DOHH2 (cell line): ENCODE measurements around the gene SCN10A.

ENCODE experiments used
- H3F3A ChIP-seq: fragments of 200-600 bp; sonication (generic), shearing (Covaris generic); 2 replicates; pipeline ENCODE4 v1.6.0; 2016; ENCODE audit warnings: antibody characterized with exemption, mild to moderate bottlenecking; ENCODE audit not compliant: control insufficient read depth, insufficient read depth
- H3K27ac ChIP-seq: fragments of 200-600 bp; sonication (generic); 2 replicates; pipeline ENCODE4 v1.5.1; 2014; ENCODE audit warnings: low read depth, mild to moderate bottlenecking, low read length, moderate library complexity
- H3K27me3 ChIP-seq: fragments of 200-600 bp; sonication (generic); 2 replicates; pipeline ENCODE4 v1.6.1; 2014; ENCODE audit warnings: mild to moderate bottlenecking, low read length, mixed read lengths; ENCODE audit not compliant: control insufficient read depth
- H3K36me3 ChIP-seq: fragments of 200-600 bp; sonication (generic); 2 replicates; pipeline ENCODE4 v1.6.1; 2014; ENCODE audit warnings: mild to moderate bottlenecking, low read length, moderate library complexity, mixed read lengths; ENCODE audit not compliant: control insufficient read depth
- H3K4me1 ChIP-seq: fragments of 200-600 bp; sonication (generic); 2 replicates; pipeline ENCODE4 v1.6.1; 2014; ENCODE audit warnings: mild to moderate bottlenecking, low read length, mixed read lengths; ENCODE audit not compliant: control insufficient read depth
- H3K4me2 ChIP-seq: fragments of 200-600 bp; sonication (generic); 2 replicates; pipeline ENCODE4 v1.6.0; 2014; ENCODE audit warnings: mild to moderate bottlenecking, low read length, moderate library complexity
- H3K4me3 ChIP-seq: fragments of 200-600 bp; sonication (generic); 2 replicates; pipeline ENCODE4 v1.5.1; 2014; ENCODE audit warnings: mild to moderate bottlenecking, low read length, mixed read lengths
- H3K79me2 ChIP-seq: fragments of 200-600 bp; sonication (generic); 2 replicates; pipeline ENCODE4 v1.6.1; 2014; ENCODE audit warnings: mild to moderate bottlenecking, low read length, mixed read lengths; ENCODE audit not compliant: control insufficient read depth
- H3K9me2 ChIP-seq: fragments of 200-600 bp; sonication (generic); replicated peaks from 2 replicates; pipeline ENCODE4 v1.6.1; 2014; ENCODE audit warnings: mild to moderate bottlenecking, low read length, mixed read lengths; ENCODE audit not compliant: control insufficient read depth
- H3K9me3 ChIP-seq: fragments of 200-600 bp; sonication (generic); 2 replicates; pipeline ENCODE4 v1.6.1; 2014; ENCODE audit warnings: antibody characterized with exemption, low read length, mixed read lengths; ENCODE audit not compliant: control insufficient read depth, insufficient read depth
- H4K20me1 ChIP-seq: fragments of 200-600 bp; sonication (generic); 2 replicates; pipeline ENCODE4 v1.6.0; 2014; ENCODE audit warnings: low read depth, mild to moderate bottlenecking, antibody characterized with exemption, low read length, moderate library complexity; ENCODE audit not compliant: control insufficient read depth, insufficient read depth
- EZH2phosphoT487 ChIP-seq: fragments of 200-600 bp; sonication (generic); IDR thresholded peaks from 2 replicates; pipeline ENCODE4 v1.6.1; 2017; ENCODE audit warnings: borderline replicate concordance, mild to moderate bottlenecking, antibody characterized with exemption, low read length, moderate library complexity, mixed read lengths
- TF ChIP-seq, protein P1 (sequence below): fragments of 200-600 bp; sonication (generic); IDR thresholded peaks from one replicate; pipeline ENCODE4 v1.5.1; 2014; ENCODE audit warnings: antibody characterized with exemption, mild to moderate bottlenecking, low read depth, low read length; ENCODE audit not compliant: poor library complexity, severe bottlenecking

Gene SCN10A

DNA sequence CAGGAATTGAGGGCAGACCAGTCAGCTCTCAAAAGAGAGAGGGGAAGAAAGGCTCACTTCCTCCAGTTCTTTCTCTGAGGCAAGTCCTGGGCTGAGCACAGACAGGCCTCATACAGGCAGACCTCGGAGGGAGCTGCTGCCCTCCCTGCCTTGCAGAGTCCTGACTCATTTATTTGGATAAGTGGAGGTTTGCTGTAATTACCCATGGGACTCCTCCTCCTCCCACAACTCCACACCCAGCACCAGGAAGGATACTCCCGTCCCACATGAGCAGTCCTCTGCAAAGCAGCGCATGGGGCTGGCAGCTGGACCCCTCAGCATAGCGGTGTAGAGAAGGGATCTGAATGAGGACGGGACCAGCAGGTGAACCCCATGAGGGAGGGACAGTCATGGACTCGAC is 13.4 kb upstream of the SCN10A start:
- TF ChIP-seq EZH2phosphoT487, result no peak
- TF ChIP-seq, protein P1, sequence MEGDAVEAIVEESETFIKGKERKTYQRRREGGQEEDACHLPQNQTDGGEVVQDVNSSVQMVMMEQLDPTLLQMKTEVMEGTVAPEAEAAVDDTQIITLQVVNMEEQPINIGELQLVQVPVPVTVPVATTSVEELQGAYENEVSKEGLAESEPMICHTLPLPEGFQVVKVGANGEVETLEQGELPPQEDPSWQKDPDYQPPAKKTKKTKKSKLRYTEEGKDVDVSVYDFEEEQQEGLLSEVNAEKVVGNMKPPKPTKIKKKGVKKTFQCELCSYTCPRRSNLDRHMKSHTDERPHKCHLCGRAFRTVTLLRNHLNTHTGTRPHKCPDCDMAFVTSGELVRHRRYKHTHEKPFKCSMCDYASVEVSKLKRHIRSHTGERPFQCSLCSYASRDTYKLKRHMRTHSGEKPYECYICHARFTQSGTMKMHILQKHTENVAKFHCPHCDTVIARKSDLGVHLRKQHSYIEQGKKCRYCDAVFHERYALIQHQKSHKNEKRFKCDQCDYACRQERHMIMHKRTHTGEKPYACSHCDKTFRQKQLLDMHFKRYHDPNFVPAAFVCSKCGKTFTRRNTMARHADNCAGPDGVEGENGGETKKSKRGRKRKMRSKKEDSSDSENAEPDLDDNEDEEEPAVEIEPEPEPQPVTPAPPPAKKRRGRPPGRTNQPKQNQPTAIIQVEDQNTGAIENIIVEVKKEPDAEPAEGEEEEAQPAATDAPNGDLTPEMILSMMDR, result no peak
- Histone ChIP-seq H3K4me1 (no peaks in the 10 kb centered on the region), H3K36me3 (no peaks in the 10 kb centered on the region), H4K20me1 (no peaks in the 10 kb centered on the region), H3K27ac (no peak overlapping the region), H3K4me2 (no peak overlapping the region), H3K27me3 (no peaks in the 10 kb centered on the region), H3K79me2 (no peaks in the 10 kb centered on the region), H3K9me2 (no peaks in the 10 kb centered on the region), H3K4me3 (no peak overlapping the region), H3K9me3 (no peaks in the 10 kb centered on the region), H3F3A (no peaks in the 10 kb centered on the region)

DNA sequence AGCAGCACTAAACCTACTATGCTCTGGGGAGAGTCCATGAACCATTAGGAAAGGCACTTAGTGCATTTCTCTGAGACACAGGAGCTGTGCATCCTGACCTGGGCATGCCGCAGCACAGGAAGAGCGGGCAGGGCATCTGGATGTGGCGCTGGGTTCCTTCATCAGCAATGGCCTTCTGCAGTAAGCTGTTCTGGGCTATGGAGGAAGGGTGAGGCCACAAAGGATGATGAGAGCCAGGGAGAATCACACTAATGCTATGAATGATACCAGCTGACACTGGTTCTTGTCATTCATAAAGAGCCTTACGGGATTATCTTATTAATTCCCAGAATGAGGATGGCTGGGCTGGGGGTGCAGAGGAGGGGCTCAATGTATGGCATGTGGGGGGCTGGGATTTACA is 12.7 kb upstream of the SCN10A start:
- Histone ChIP-seq H3K9me3 (no peaks in the 10 kb centered on the region), H3K4me1 (no peaks in the 10 kb centered on the region), H3K4me2 (no peak overlapping the region), H4K20me1 (no peaks in the 10 kb centered on the region), H3K79me2 (no peaks in the 10 kb centered on the region), H3K36me3 (no peaks in the 10 kb centered on the region), H3F3A (no peaks in the 10 kb centered on the region), H3K9me2 (no peaks in the 10 kb centered on the region), H3K27me3 (no peaks in the 10 kb centered on the region), H3K4me3 (no peak overlapping the region), H3K27ac (no peak overlapping the region)
- no peak for TF ChIP-seq EZH2phosphoT487
- TF ChIP-seq, protein P1, result no peak

DNA sequence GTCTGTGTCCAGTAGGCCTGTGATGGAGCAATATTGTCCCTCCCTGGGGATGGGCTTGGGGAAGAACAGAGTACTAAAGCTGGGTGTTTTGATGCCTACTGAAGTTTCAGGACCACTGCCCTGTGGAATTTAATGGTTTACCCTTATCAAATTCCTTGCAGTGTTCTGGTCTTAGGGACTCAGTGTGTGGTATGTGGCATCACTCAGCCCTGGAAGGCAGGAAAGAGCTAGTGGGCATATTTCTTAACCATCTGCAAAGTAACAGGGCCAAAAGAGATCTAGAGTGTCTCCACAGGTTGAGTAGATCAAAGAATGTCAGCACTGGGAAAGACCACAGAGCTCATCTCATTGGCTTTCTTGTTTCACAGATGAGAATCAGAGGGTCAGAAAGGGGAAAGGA is 11.8 kb upstream of the SCN10A start:
- Histone ChIP-seq H3K9me3 (no peaks in the 10 kb centered on the region), H3K79me2 (no peaks in the 10 kb centered on the region)
- TF ChIP-seq, protein P1, result no peak
- no peak for TF ChIP-seq EZH2phosphoT487

DNA sequence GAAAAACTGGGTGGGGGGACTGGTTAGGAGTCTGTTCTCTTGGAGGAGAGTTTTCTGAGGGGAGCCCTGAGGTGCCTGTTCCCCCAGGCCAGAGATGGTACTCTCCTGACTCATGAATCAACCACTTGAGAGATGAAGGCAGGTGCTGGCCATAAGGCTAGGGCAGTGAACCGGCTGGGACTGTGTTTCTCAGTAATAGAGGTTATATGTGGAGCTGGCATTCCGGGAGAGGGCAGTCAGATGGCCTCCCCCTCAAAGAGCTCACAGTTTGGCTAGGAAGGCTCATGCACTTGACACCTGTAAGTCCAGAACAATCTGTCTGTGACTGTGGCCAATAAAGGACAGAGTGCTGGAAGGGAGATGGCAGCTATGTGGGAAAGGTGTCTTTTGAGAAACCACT is 10.0 kb upstream of the SCN10A start:
- H3K4me2 ChIP-seq, result no peak overlapping the region

More for the DNA sequence above, 11.8 kb upstream of the SCN10A start:
- no peak overlapping the region for H3K4me3 ChIP-seq
- H3K27ac ChIP-seq, result no peak overlapping the region
- H3K4me2 ChIP-seq, result no peak overlapping the region
- H4K20me1 ChIP-seq, result no peaks in the 10 kb centered on the region
- no peaks in the 10 kb centered on the region for H3K4me1 ChIP-seq
- H3K9me2 ChIP-seq, result no peaks in the 10 kb centered on the region
- H3F3A ChIP-seq, result no peaks in the 10 kb centered on the region
- H3K36me3 ChIP-seq, result no peaks in the 10 kb centered on the region
- no peaks in the 10 kb centered on the region for H3K27me3 ChIP-seq

More for the DNA sequence above, 10.0 kb upstream of the SCN10A start:
- Histone ChIP-seq H3K27ac (no peak overlapping the region), H3F3A (no peaks in the 10 kb centered on the region), H3K9me3 (no peaks in the 10 kb centered on the region), H4K20me1 (no peaks in the 10 kb centered on the region), H3K4me3 (no peak overlapping the region), H3K79me2 (no peaks in the 10 kb centered on the region), H3K4me1 (no peaks in the 10 kb centered on the region), H3K27me3 (no peaks in the 10 kb centered on the region), H3K9me2 (no peaks in the 10 kb centered on the region), H3K36me3 (no peaks in the 10 kb centered on the region)
- TF ChIP-seq, protein P1, result no peak
- no peak for TF ChIP-seq EZH2phosphoT487
